GM13977 (cell line): Measurements from ENCODE around the gene ZSWIM3.

Experiments used
- DNase-seq: peaks from one replicate; pipeline ENCODE4 v3.0.0; 2012; ENCODE audit warnings: low spot score
- in situ Hi-C: fragments of 300-500 bp; cut with MboI; formaldehyde crosslinking; loops from one replicate; pipeline ENCODE4 v1.12.0; 2022; ENCODE audit warnings: low sequenced_read_pairs, low pct_unique_long_range_greater_than_20kb, mixed read lengths, inconsistent platforms; ENCODE audit not compliant: unreplicated experiment
- TF ChIP-seq, protein P1 (sequence below): IDR thresholded peaks from 2 replicates; pipeline ENCODE4 v1.5.1; 2012; ENCODE audit warnings: mild to moderate bottlenecking, control low read depth; ENCODE audit not compliant: insufficient read depth; ENCODE audit errors: extremely low read depth, missing control alignments

ZSWIM3 gene

DNA sequence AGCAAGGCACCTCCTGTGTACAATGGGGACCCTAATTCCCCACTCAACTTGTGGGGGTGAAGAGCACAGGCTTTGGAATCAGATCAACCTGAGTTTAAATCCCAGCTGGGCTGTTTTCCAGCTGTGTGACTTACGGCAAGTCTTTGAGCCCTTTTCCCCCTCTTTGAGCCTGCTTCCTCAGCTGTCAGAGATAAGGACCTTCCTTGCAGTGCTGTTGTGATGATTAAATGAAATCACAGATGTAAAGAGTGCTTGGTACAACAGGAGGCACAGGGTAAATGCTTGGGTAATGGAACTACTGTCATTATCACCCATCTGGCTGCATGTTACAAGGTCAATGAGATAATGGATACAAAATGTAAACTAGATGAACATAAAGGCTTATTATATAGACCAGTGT is 20.6 kb upstream of the ZSWIM3 start:
- in situ Hi-C loops: no loop called here
- TF ChIP-seq, protein P1, sequence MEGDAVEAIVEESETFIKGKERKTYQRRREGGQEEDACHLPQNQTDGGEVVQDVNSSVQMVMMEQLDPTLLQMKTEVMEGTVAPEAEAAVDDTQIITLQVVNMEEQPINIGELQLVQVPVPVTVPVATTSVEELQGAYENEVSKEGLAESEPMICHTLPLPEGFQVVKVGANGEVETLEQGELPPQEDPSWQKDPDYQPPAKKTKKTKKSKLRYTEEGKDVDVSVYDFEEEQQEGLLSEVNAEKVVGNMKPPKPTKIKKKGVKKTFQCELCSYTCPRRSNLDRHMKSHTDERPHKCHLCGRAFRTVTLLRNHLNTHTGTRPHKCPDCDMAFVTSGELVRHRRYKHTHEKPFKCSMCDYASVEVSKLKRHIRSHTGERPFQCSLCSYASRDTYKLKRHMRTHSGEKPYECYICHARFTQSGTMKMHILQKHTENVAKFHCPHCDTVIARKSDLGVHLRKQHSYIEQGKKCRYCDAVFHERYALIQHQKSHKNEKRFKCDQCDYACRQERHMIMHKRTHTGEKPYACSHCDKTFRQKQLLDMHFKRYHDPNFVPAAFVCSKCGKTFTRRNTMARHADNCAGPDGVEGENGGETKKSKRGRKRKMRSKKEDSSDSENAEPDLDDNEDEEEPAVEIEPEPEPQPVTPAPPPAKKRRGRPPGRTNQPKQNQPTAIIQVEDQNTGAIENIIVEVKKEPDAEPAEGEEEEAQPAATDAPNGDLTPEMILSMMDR: no peak
- no peak for DNase-seq

DNA sequence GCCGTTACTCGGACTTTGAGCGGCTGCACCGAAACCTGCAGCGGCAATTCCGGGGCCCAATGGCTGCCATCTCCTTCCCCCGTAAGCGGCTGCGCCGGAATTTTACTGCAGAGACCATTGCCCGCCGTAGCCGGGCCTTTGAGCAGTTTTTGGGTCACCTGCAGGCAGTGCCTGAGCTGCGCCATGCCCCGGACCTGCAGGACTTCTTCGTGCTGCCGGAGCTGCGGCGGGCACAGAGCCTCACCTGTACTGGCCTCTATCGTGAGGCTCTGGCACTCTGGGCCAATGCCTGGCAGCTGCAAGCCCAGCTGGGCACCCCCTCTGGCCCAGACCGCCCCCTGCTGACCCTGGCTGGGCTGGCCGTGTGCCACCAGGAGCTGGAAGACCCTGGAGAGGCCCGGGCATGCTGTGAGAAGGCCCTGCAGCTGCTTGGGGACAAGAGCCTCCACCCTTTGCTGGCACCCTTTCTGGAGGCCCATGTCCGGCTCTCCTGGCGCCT is 16.7 kb upstream of the ZSWIM3 start:
- in situ Hi-C loops: no loop called here
- no peak for DNase-seq
- TF ChIP-seq, protein P1: no peak

DNA sequence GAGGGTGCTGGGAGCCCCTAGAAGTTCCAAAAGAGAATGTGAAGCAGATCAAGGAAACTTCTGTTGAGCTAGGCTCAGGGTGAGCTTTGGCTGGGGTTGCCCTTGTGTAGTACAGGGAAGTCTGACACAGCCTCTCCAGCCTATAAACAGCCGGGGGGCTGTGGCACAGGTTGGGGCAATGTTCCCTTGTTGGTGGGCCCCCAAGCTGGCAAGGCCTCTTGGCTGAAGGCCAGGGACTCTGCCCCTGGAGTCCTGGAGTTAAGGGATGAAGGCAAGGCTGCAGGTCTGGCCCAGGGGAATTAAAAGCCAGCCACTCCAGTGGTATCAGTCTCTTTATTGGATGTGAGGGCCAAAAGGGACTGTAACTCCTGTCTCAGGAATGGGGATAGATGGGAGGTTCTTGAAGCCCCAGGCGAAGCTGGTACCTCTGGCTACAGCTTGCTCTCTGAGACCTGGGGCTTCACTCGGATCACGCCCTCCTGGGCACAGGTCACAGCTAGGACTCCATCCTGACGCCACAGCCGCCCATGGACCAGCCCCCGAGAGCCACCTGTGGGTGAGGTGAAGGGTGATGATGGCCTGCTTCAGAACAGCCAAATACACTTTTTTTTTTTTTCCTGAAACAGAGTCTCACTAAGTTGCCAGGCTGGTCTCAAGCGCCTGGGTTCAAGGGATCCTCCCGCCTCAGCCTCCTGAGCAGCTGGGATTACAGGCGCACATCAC is 15.8 kb upstream of the ZSWIM3 start:
- TF ChIP-seq, protein P1: no peak
- in situ Hi-C loops: no loop called here
- DNase-seq: no peak

DNA sequence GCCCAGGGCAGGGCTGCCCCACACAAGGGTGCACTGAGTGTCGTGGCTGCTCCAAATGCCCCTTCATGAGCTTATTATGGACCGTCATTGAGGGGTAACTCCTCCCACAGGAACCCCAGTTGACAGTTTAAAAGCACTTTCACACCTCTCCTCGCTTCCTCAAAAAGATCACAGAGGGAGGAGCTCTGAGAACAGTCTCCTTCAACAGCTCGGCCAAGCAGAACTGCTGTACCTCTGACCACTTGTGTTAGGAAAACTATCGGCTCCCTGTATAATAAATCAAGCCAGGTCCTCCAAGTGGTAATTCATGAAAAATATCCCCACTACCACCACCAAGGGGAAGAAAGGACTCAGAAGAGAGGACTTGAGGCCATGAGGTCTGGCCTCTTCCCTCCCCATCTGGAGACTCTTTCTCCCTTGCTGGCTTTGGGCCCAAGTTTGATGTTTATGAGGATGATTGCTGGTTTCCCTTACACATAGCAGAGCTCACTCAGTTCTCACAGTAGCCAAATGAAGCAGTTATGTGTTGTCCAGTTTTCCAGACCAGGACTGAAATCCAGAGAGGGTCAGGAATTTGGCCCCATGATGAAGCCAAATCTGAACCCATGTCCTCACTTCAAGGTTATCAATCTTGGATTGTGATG is 15.1 kb upstream of the ZSWIM3 start:
- in situ Hi-C loops: no loop called here
- TF ChIP-seq, protein P1: no peak
- peak; percentile 67 for DNase-seq

DNA sequence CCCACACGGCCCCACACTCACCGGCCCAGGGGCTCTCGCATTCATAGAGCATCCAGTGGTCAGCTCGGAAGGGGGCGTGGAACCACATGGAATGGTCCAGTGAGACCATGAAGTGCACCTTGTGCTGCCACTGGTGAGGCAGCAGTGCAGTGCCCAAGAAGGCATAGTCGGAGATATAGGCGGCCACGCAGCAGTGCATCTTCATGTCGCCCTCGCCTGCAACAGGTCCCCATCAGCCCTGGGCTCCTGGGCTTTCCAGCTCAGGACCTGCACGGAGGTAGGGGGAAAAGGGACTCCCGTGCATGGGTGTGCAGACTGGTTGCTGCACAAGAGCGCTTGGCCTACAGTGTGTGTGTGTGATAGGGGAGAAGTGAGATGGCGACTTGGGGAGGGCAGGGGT is 13.9 kb upstream of the ZSWIM3 start:
- TF ChIP-seq, protein P1: no peak
- in situ Hi-C loops: no loop called here
- DNase-seq: no peak

DNA sequence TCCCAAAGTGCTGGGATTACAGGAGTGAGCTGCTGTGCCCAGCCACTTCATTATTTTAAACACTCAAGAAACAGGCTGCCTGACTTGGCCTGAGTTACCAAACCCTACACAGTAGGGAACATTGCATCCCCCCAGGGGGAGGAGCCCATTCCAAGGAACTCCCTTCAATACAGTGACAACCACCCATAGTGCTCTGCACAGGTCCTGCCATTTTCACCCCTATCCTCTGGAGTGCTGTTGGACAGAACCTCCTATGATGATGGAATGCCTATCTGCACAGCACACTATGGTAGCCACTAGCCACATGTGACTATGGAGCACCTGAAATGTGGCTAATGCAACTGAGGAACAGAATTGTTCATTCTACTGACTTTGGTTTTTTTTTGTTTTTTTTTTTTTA is 12.0 kb upstream of the ZSWIM3 start:
- in situ Hi-C loops: no loop called here
- TF ChIP-seq, protein P1: no peak

More for the DNA sequence above, 12.0 kb upstream of the ZSWIM3 start:
- DNase-seq: no peak
